GM23338 (cell line): ENCODE measurements around the gene TBC1D19. TPM values are rescaled to one million over a fixed set of nuclear protein-coding genes. Genes with fewer than 3 reads are reported as not detected.

Experiments
- ATAC-seq: fragments of 200-7000 bp; cut with Tn5 transposase; 3 replicates; pipeline ENCODE4 v1.9.1; 2020
- DNase-seq: peaks from one replicate; pipeline ENCODE4 v3.0.0-alpha.2; 2015; ENCODE audit warnings: low spot score
- H2AFZ ChIP-seq: fragments of 200-600 bp; sonication (generic); 2 replicates; pipeline ENCODE4 v1.8.0; 2016; ENCODE audit warnings: antibody characterized with exemption, mild to moderate bottlenecking, moderate library complexity
- H3F3A ChIP-seq: fragments of 200-600 bp; sonication (generic); replicated peaks from 2 replicates; pipeline ENCODE4 v1.8.0; 2017; ENCODE audit warnings: antibody characterized with exemption, mixed run types, low read depth
- H3K27ac ChIP-seq: fragments of 200-600 bp; sonication (generic); 2 replicates; pipeline ENCODE4 v1.6.1; 2016; ENCODE audit warnings: low read depth
- H3K27me3 ChIP-seq: fragments of 200-600 bp; sonication (generic); 2 replicates; pipeline ENCODE4 v1.8.0; 2016; ENCODE audit warnings: mild to moderate bottlenecking, mixed run types, moderate library complexity; ENCODE audit not compliant: insufficient read depth
- H3K36me3 ChIP-seq: fragments of 200-600 bp; sonication (generic); 2 replicates; pipeline ENCODE4 v1.8.0; 2016; ENCODE audit warnings: mild to moderate bottlenecking; ENCODE audit not compliant: insufficient read depth
- H3K4me1 ChIP-seq: fragments of 200-600 bp; sonication (generic); 2 replicates; pipeline ENCODE4 v1.8.0; 2016; ENCODE audit warnings: mild to moderate bottlenecking, moderate library complexity; ENCODE audit not compliant: insufficient read depth
- H3K4me2 ChIP-seq: fragments of 200-600 bp; sonication (generic); 2 replicates; pipeline ENCODE4 v1.7.1; 2017; ENCODE audit warnings: mixed run types
- H3K4me3 ChIP-seq: fragments of 200-600 bp; sonication (generic); 2 replicates; pipeline ENCODE4 v1.6.1; 2016; ENCODE audit warnings: mixed run types
- H3K79me2 ChIP-seq: fragments of 200-600 bp; sonication (generic); replicated peaks from 2 replicates; pipeline ENCODE4 v1.8.0; 2017; ENCODE audit warnings: mild to moderate bottlenecking; ENCODE audit not compliant: insufficient read depth
- H3K9me2 ChIP-seq: fragments of 200-600 bp; sonication (generic); 2 replicates; pipeline ENCODE4 v1.8.0; 2017; ENCODE audit not compliant: insufficient read depth
- H4K20me1 ChIP-seq: fragments of 200-600 bp; sonication (generic); replicated peaks from 2 replicates; pipeline ENCODE4 v1.8.0; 2017; ENCODE audit warnings: mild to moderate bottlenecking; ENCODE audit not compliant: insufficient read depth
- H3K27ac Mint-ChIP-seq: 2 replicates; pipeline ENCODE4 v1.8.0; 2020; ENCODE audit warnings: inconsistent platforms, mild to moderate bottlenecking, moderate library complexity, mixed read lengths
- H3K27me3 Mint-ChIP-seq: 3 replicates; pipeline ENCODE4 v1.8.0; 2022; ENCODE audit warnings: low read depth, mild to moderate bottlenecking, moderate library complexity, mixed read lengths, inconsistent platforms; ENCODE audit not compliant: insufficient read depth, poor library complexity
- H3K36me3 Mint-ChIP-seq: 3 replicates; pipeline ENCODE4 v1.8.0; 2021; ENCODE audit warnings: low read depth, mild to moderate bottlenecking, inconsistent platforms, moderate library complexity, mixed read lengths
- H3K4me1 Mint-ChIP-seq: 3 replicates; pipeline ENCODE4 v1.8.0; 2020; ENCODE audit warnings: mild to moderate bottlenecking, inconsistent platforms, mixed read lengths
- H3K4me3 Mint-ChIP-seq: 3 replicates; pipeline ENCODE4 v1.8.0; 2021; ENCODE audit warnings: moderate library complexity, mild to moderate bottlenecking, inconsistent platforms, mixed read lengths
- H3K9me3 Mint-ChIP-seq: 3 replicates; pipeline ENCODE4 v1.8.0; 2020; ENCODE audit warnings: moderate library complexity, mild to moderate bottlenecking, inconsistent platforms, mixed read lengths
- EZH2 ChIP-seq: fragments of 200-600 bp; sonication (generic); IDR thresholded peaks from one replicate; pipeline ENCODE4 v1.8.0; 2017; ENCODE audit warnings: antibody characterized with exemption, mild to moderate bottlenecking, low read depth; ENCODE audit not compliant: unreplicated experiment
- EZH2phosphoT487 ChIP-seq: fragments of 200-600 bp; sonication (generic); IDR thresholded peaks from one replicate; pipeline ENCODE4 v1.8.1; 2018; ENCODE audit warnings: antibody characterized with exemption; ENCODE audit not compliant: unreplicated experiment
- JUNB ChIP-seq: IDR thresholded peaks from one replicate; pipeline ENCODE4 v1.6.1; 2016; ENCODE audit warnings: antibody characterized with exemption; ENCODE audit not compliant: unreplicated experiment
- POLR2AphosphoS5 ChIP-seq: IDR thresholded peaks from 2 replicates; pipeline ENCODE4 v1.6.1; 2016; ENCODE audit warnings: antibody characterized with exemption, low read depth
- STAT1 ChIP-seq: IDR thresholded peaks from one replicate; pipeline ENCODE4 v1.6.1; 2016; ENCODE audit warnings: antibody characterized with exemption; ENCODE audit not compliant: unreplicated experiment
- ZNF114 ChIP-seq: fragments of 250-450 bp; sonication (Bioruptor Pico); IDR thresholded peaks from 2 replicates; pipeline ENCODE4 v1.5.0; 2020; ENCODE audit warnings: mild to moderate bottlenecking, moderate library complexity
- ZNF331 ChIP-seq: fragments of 250-450 bp; sonication (Bioruptor Pico); IDR thresholded peaks from 2 replicates; pipeline ENCODE4 v1.5.0; 2020; ENCODE audit warnings: low read depth, mild to moderate bottlenecking, moderate library complexity
- polyA plus RNA-seq: library from polyadenylated mRNA; unstranded; fragments of >200 nt; fragmentation: Nextera tagmentation; extraction: Ambion mirVana; gene quantifications from 2 replicates; pipeline ENCODE4 v1.2.1, GENCODE V29; 2016
- total RNA-seq: library from RNA; depleted of rRNA; stranded (reverse); fragments of >200 nt; shearing (Covaris generic); gene quantifications from 2 replicates; pipeline ENCODE4 v1.2.3, GENCODE V29; 2014
- TF ChIP-seq, protein P1 (sequence below): IDR thresholded peaks from one replicate; pipeline ENCODE4 v1.6.1; 2018; ENCODE audit warnings: antibody characterized with exemption; ENCODE audit not compliant: unreplicated experiment
- TF ChIP-seq, protein P2 (sequence below): IDR thresholded peaks from 2 replicates; pipeline ENCODE4 v1.6.1; 2016; ENCODE audit warnings: antibody characterized with exemption
- TF ChIP-seq, protein P3 (sequence below): fragments of 250-450 bp; sonication (Bioruptor Pico); IDR thresholded peaks from 2 replicates; pipeline ENCODE4 v1.5.0; 2020; ENCODE audit warnings: mild to moderate bottlenecking, moderate library complexity

Gene TBC1D19
- total and polyA plus RNA-seq, 2 experiments from 2014 or later, result 1.9 to 4.3 TPM

DNA sequence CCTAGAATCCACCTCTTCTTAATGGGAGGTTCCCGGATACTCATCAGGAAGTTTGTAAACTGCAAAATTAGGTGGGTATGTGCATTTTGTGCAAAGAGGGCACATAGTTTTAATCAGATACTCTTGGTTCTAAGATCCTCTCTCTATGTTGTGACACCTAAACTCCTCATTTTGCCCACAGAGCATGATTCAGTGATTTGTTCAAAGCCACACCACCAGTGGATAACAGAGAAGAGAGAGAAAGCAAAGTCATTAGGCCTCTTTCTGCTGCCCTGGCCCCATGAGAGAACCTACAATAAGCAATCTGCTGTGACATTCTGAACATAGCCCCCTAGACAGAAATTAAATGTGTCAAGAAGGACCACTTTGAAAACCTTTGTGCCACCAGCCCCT, 204.5 kb downstream of the TBC1D19 start (continued):
- TF ChIP-seq, protein P1, sequence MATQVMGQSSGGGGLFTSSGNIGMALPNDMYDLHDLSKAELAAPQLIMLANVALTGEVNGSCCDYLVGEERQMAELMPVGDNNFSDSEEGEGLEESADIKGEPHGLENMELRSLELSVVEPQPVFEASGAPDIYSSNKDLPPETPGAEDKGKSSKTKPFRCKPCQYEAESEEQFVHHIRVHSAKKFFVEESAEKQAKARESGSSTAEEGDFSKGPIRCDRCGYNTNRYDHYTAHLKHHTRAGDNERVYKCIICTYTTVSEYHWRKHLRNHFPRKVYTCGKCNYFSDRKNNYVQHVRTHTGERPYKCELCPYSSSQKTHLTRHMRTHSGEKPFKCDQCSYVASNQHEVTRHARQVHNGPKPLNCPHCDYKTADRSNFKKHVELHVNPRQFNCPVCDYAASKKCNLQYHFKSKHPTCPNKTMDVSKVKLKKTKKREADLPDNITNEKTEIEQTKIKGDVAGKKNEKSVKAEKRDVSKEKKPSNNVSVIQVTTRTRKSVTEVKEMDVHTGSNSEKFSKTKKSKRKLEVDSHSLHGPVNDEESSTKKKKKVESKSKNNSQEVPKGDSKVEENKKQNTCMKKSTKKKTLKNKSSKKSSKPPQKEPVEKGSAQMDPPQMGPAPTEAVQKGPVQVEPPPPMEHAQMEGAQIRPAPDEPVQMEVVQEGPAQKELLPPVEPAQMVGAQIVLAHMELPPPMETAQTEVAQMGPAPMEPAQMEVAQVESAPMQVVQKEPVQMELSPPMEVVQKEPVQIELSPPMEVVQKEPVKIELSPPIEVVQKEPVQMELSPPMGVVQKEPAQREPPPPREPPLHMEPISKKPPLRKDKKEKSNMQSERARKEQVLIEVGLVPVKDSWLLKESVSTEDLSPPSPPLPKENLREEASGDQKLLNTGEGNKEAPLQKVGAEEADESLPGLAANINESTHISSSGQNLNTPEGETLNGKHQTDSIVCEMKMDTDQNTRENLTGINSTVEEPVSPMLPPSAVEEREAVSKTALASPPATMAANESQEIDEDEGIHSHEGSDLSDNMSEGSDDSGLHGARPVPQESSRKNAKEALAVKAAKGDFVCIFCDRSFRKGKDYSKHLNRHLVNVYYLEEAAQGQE, result no peak
- TF ChIP-seq, protein P2, sequence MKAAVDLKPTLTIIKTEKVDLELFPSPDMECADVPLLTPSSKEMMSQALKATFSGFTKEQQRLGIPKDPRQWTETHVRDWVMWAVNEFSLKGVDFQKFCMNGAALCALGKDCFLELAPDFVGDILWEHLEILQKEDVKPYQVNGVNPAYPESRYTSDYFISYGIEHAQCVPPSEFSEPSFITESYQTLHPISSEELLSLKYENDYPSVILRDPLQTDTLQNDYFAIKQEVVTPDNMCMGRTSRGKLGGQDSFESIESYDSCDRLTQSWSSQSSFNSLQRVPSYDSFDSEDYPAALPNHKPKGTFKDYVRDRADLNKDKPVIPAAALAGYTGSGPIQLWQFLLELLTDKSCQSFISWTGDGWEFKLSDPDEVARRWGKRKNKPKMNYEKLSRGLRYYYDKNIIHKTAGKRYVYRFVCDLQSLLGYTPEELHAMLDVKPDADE, result no peak
- TF ChIP-seq STAT1 (no peak), ZNF114 (CRISPR knock-in tag) (no peak), EZH2phosphoT487 (no peak), ZNF331 (CRISPR knock-in tag) (no peak), EZH2 (no peak)

DNA sequence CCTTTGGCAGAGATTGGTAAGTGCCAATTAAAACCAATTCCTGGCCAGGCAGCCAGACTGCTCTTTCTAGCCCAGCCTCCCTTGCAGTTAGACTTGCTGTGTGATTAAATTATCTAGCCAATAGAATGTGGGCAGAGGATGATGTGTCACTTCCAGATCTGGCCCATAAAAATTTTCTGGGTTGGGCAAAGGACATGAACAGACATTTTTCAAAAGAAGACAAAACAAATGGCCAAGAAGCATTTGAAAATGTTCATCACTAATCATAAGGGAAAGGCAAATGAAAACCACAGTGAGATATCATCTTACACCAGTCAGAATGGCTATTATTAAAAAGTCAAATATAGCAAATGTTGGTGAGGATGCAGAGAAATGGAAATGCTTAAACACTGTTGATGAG, 205.3 kb downstream of the TBC1D19 start:
- Mint-ChIP-seq H3K27ac (no peak overlapping the region), H3K36me3 (no peaks in the 10 kb centered on the region), H3K4me3 (no peak overlapping the region), H3K9me3 (no peaks in the 10 kb centered on the region), H3K4me1 (peaks cover 7% of the 10 kb centered on the region), H3K27me3 (peaks cover 1% of the 10 kb centered on the region)
- no peak for ATAC-seq
- no peaks in the 10 kb centered on the region for H3K4me1 ChIP-seq
- no peak overlapping the region for H3K4me2 ChIP-seq
- no peaks in the 10 kb centered on the region for H3K27me3 ChIP-seq
- H3F3A ChIP-seq, result no peaks in the 10 kb centered on the region
- H2AFZ ChIP-seq, result no peak overlapping the region
- no peak overlapping the region for H3K27ac ChIP-seq
- no peaks in the 10 kb centered on the region for H3K36me3 ChIP-seq
- peaks cover 4% of the 10 kb centered on the region for H3K9me2 ChIP-seq
- no peak overlapping the region for H3K4me3 ChIP-seq
- H4K20me1 ChIP-seq, result no peaks in the 10 kb centered on the region
- DNase-seq, result no peak
- H3K79me2 ChIP-seq, result no peaks in the 10 kb centered on the region
- TF ChIP-seq EZH2phosphoT487 (no peak), EZH2 (no peak), ZNF331 (CRISPR knock-in tag) (no peak), POLR2AphosphoS5 (no peak), JUNB (no peak)
- TF ChIP-seq, protein P3, sequence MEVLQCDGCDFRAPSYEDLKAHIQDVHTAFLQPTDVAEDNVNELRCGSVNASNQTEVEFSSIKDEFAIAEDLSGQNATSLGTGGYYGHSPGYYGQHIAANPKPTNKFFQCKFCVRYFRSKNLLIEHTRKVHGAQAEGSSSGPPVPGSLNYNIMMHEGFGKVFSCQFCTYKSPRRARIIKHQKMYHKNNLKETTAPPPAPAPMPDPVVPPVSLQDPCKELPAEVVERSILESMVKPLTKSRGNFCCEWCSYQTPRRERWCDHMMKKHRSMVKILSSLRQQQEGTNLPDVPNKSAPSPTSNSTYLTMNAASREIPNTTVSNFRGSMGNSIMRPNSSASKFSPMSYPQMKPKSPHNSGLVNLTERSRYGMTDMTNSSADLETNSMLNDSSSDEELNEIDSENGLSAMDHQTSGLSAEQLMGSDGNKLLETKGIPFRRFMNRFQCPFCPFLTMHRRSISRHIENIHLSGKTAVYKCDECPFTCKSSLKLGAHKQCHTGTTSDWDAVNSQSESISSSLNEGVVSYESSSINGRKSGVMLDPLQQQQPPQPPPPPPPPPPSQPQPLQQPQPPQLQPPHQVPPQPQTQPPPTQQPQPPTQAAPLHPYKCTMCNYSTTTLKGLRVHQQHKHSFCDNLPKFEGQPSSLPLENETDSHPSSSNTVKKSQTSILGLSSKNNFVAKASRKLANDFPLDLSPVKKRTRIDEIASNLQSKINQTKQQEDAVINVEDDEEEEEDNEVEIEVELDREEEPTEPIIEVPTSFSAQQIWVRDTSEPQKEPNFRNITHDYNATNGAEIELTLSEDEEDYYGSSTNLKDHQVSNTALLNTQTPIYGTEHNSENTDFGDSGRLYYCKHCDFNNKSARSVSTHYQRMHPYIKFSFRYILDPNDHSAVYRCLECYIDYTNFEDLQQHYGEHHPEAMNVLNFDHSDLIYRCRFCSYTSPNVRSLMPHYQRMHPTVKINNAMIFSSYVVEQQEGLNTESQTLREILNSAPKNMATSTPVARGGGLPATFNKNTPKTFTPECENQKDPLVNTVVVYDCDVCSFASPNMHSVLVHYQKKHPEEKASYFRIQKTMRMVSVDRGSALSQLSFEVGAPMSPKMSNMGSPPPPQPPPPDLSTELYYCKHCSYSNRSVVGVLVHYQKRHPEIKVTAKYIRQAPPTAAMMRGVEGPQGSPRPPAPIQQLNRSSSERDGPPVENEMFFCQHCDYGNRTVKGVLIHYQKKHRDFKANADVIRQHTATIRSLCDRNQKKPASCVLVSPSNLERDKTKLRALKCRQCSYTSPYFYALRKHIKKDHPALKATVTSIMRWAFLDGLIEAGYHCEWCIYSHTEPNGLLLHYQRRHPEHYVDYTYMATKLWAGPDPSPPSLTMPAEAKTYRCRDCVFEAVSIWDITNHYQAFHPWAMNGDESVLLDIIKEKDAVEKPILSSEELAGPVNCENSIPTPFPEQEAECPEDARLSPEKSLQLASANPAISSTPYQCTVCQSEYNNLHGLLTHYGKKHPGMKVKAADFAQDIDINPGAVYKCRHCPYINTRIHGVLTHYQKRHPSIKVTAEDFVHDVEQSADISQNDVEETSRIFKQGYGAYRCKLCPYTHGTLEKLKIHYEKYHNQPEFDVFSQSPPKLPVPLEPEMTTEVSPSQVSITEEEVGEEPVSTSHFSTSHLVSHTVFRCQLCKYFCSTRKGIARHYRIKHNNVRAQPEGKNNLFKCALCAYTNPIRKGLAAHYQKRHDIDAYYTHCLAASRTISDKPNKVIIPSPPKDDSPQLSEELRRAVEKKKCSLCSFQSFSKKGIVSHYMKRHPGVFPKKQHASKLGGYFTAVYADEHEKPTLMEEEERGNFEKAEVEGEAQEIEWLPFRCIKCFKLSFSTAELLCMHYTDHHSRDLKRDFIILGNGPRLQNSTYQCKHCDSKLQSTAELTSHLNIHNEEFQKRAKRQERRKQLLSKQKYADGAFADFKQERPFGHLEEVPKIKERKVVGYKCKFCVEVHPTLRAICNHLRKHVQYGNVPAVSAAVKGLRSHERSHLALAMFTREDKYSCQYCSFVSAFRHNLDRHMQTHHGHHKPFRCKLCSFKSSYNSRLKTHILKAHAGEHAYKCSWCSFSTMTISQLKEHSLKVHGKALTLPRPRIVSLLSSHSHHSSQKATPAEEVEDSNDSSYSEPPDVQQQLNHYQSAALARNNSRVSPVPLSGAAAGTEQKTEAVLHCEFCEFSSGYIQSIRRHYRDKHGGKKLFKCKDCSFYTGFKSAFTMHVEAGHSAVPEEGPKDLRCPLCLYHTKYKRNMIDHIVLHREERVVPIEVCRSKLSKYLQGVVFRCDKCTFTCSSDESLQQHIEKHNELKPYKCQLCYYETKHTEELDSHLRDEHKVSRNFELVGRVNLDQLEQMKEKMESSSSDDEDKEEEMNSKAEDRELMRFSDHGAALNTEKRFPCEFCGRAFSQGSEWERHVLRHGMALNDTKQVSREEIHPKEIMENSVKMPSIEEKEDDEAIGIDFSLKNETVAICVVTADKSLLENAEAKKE, result no peak
- TF ChIP-seq, protein P2, result no peak
